ENCODE results near the gene SRRM1. TPM values are rescaled to one million over a fixed set of nuclear protein-coding genes. Genes with fewer than 3 reads are reported as not detected.

The SRRM1 gene, protein sequence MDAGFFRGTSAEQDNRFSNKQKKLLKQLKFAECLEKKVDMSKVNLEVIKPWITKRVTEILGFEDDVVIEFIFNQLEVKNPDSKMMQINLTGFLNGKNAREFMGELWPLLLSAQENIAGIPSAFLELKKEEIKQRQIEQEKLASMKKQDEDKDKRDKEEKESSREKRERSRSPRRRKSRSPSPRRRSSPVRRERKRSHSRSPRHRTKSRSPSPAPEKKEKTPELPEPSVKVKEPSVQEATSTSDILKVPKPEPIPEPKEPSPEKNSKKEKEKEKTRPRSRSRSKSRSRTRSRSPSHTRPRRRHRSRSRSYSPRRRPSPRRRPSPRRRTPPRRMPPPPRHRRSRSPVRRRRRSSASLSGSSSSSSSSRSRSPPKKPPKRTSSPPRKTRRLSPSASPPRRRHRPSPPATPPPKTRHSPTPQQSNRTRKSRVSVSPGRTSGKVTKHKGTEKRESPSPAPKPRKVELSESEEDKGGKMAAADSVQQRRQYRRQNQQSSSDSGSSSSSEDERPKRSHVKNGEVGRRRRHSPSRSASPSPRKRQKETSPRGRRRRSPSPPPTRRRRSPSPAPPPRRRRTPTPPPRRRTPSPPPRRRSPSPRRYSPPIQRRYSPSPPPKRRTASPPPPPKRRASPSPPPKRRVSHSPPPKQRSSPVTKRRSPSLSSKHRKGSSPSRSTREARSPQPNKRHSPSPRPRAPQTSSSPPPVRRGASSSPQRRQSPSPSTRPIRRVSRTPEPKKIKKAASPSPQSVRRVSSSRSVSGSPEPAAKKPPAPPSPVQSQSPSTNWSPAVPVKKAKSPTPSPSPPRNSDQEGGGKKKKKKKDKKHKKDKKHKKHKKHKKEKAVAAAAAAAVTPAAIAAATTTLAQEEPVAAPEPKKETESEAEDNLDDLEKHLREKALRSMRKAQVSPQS
- 58.4 and 71.1 TPM in 2 replicates for total RNA-seq

DNA sequence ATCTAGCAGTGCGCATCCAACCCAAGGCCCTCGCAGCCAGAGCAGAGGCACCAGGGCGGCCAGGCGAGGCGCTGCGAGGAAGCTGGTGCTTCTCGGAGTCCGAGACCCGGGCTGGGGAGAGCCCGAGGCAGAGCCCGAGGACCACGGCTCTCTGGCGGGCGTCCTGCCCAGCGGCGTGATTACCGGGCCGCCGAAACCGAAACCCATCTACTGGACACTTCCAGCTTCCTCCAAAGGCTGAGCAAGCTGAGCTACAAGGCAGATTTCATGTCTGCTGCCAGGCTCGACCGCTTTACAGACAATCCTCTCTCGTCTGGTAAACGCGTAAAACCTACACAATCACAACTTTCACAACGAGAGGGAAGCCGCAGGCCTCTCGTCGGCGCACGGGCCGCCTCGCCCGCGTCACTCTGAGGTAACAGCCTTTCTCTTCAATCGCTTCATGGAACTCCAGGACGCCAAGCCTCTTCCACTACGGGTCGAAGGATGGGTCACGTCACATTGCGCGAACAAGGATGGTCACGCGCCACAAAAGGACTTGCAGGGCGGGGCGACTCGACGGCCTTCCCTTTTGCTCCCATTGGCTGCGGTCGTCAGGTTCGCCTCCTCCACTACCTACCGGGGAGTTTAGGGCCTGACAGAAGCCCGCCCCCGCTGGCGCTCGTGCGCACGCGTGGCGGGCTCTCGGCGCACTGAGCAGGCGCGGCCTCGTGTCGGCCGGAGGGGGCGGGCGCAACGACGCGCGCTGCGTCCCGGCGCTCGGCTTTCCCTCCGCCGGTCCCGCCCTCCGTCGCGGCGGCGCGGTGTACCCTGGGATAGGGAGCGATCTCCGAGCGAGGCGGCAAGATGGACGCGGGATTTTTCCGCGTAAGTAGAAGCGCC, at the start of gene SRRM1:
SRRM1 (plus strand) TSS at position 822 of the 882 bp plus-strand sequence; CDS start at position 847, 25 bp downstream.
- TF ChIP-seq, protein P1, sequence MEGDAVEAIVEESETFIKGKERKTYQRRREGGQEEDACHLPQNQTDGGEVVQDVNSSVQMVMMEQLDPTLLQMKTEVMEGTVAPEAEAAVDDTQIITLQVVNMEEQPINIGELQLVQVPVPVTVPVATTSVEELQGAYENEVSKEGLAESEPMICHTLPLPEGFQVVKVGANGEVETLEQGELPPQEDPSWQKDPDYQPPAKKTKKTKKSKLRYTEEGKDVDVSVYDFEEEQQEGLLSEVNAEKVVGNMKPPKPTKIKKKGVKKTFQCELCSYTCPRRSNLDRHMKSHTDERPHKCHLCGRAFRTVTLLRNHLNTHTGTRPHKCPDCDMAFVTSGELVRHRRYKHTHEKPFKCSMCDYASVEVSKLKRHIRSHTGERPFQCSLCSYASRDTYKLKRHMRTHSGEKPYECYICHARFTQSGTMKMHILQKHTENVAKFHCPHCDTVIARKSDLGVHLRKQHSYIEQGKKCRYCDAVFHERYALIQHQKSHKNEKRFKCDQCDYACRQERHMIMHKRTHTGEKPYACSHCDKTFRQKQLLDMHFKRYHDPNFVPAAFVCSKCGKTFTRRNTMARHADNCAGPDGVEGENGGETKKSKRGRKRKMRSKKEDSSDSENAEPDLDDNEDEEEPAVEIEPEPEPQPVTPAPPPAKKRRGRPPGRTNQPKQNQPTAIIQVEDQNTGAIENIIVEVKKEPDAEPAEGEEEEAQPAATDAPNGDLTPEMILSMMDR (IDR thresholded peaks at IDR 0.05; ENCODE audit: insufficient read depth, low read length, poor library complexity, severe bottlenecking): no peak
- DNase-seq (ENCODE audit: low read depth): peak; percentile 99
- Histone ChIP-seq H3K4me3 (ENCODE audit: low read depth, low read length) (peak within 1 kb of the TSS; percentile 97), H3K27me3 (ENCODE audit: control insufficient read depth, insufficient read depth, low read length) (no peaks in the 10 kb centered on the region), H3K36me3 (ENCODE audit: control insufficient read depth, insufficient read depth, low read length) (no peaks in the 10 kb centered on the region)

GRCh38 chr1:24594328-24594598, 48.8 kb upstream of the SRRM1 start:
- H3K36me3 ChIP-seq (ENCODE audit: control insufficient read depth, insufficient read depth, low read length): no peaks in the 10 kb centered on the region
- H3K4me3 ChIP-seq (ENCODE audit: low read depth, low read length): no peak overlapping the region
- DNase-seq (ENCODE audit: low read depth): no peak
- H3K27me3 ChIP-seq (ENCODE audit: control insufficient read depth, insufficient read depth, low read length): no peaks in the 10 kb centered on the region
- TF ChIP-seq, protein P1 (IDR thresholded peaks at IDR 0.05; ENCODE audit: insufficient read depth, low read length, poor library complexity, severe bottlenecking): no peak

DNA sequence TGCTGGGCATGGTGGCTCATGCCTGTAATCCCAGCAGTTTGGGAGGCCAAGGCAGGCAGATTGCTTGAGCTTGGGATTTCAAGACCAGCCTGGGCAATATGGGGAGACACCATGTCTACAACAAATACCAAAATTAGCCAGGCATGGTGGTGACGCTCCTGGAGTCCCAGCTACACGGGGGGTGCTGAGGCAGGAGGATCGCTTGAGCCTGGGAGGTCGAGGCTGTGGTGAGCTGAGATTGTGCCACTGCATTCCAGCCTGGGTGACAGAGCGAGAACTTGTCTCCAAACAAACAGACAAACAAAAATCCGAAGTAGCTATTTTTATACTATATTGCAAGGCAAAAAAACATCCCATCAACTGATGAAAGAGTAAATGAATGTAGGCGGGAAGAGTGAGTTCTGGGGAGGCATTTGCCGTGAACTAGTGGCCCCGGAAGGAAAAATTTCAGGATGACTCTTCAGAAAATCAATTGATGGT, 46.7 kb upstream of the SRRM1 start:
- Histone ChIP-seq H3K27me3 (ENCODE audit: control insufficient read depth, insufficient read depth, low read length) (no peaks in the 10 kb centered on the region), H3K36me3 (ENCODE audit: control insufficient read depth, insufficient read depth, low read length) (no peaks in the 10 kb centered on the region), H3K4me3 (ENCODE audit: low read depth, low read length) (no peak overlapping the region)
- DNase-seq (ENCODE audit: low read depth): no peak
- TF ChIP-seq, protein P1 (IDR thresholded peaks at IDR 0.05; ENCODE audit: insufficient read depth, low read length, poor library complexity, severe bottlenecking): no peak

DNA sequence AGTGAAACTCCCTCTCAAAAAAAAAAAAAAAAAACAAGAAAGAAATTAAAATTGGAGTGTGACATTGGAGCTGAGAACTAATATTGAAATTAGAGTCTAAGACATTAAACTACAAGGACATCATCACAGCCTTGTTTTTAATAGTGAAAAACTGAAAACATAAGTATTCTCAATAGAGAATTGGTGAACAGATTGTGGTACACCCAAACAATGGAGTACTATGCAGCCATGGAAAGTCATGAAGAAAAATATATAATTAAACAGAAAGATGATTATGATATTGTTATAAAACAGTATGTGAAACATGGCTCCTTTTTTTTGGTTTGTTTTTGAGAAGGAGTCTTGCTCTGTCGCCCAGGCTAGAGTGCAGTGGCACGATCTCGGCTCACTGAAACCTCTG, 43.8 kb upstream of the SRRM1 start:
- DNase-seq (ENCODE audit: low read depth): no peak
- Histone ChIP-seq H3K36me3 (ENCODE audit: control insufficient read depth, insufficient read depth, low read length) (no peaks in the 10 kb centered on the region), H3K27me3 (ENCODE audit: control insufficient read depth, insufficient read depth, low read length) (no peaks in the 10 kb centered on the region), H3K4me3 (ENCODE audit: low read depth, low read length) (no peak overlapping the region)
- TF ChIP-seq, protein P1 (IDR thresholded peaks at IDR 0.05; ENCODE audit: insufficient read depth, low read length, poor library complexity, severe bottlenecking): no peak

- TF ChIP-seq, protein P1 (IDR thresholded peaks at IDR 0.05; ENCODE audit: insufficient read depth, low read length, poor library complexity, severe bottlenecking): no peak
- no peak for DNase-seq (ENCODE audit: low read depth)
- H3K4me3 ChIP-seq (ENCODE audit: low read depth, low read length): no peak overlapping the region
- H3K36me3 ChIP-seq (ENCODE audit: control insufficient read depth, insufficient read depth, low read length): no peaks in the 10 kb centered on the region
- no peaks in the 10 kb centered on the region for H3K27me3 ChIP-seq (ENCODE audit: control insufficient read depth, insufficient read depth, low read length)
These were observed 42.6 kb upstream of the SRRM1 start for GRCh38 chr1:24600551-24600950.

Measured in kidney epithelial cell (primary cell).